GM12801 (cell line): ENCODE results near the gene SPSB1.

Experiments
- TF ChIP-seq, protein P1 (sequence below): IDR thresholded peaks from one replicate; pipeline ENCODE4 v1.5.1; 2011; ENCODE audit warnings: control low read depth; ENCODE audit not compliant: insufficient read length; ENCODE audit errors: extremely low read depth

Gene SPSB1

DNA sequence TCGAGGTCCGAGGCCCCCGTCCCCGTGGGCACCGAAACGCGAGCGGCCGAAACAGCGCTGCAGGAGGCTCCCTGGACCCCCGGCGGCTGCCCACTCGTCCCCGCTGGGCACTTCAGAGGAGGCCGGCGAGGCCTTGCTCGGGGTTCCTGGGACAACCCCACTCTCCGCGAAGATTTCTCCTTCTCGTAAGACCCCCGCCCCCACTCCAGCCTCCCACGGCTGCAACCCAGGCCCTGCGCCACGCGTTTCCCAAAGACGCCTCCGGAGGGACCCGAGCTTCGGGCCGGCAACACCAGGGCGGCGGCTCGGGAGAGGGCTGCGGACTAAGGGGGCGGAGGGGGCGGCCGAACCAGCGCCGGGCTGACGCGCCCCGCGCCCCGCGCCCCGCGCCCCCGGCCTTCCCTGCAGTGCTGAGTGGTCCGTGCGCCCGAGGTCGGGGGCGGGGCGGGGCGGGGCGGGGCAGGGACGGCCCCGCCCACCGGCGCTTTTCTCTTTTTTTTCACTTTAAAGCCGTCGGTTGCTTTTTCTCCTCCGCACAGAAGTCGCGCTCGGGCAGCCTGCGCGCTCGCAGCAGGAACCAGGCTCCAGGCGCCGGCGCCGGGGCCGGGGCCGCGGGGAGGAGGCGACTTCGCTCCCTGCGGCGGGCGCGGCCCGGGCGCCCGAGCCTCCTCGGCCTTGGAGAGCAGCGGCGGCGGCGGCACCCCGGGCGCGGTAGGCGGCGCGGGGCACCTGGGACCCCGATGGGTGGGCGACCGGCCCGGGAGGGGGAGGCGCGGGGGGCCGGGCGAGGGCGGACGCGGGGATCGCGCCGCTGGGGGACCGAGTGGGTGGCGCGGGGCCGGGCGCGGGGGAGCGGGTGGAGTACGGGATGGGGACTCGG lies at the start of gene SPSB1:
TSS of gene SPSB1 (plus strand) at position 534 of the 880 bp plus-strand sequence. CDS start 62,998 bp downstream, outside the sequence.
- TF ChIP-seq, protein P1, sequence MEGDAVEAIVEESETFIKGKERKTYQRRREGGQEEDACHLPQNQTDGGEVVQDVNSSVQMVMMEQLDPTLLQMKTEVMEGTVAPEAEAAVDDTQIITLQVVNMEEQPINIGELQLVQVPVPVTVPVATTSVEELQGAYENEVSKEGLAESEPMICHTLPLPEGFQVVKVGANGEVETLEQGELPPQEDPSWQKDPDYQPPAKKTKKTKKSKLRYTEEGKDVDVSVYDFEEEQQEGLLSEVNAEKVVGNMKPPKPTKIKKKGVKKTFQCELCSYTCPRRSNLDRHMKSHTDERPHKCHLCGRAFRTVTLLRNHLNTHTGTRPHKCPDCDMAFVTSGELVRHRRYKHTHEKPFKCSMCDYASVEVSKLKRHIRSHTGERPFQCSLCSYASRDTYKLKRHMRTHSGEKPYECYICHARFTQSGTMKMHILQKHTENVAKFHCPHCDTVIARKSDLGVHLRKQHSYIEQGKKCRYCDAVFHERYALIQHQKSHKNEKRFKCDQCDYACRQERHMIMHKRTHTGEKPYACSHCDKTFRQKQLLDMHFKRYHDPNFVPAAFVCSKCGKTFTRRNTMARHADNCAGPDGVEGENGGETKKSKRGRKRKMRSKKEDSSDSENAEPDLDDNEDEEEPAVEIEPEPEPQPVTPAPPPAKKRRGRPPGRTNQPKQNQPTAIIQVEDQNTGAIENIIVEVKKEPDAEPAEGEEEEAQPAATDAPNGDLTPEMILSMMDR = no peak

GRCh38 chr1:9243066-9243739 lies 49.5 kb upstream of the SPSB1 start:
- TF ChIP-seq, protein P1 = no peak

DNA sequence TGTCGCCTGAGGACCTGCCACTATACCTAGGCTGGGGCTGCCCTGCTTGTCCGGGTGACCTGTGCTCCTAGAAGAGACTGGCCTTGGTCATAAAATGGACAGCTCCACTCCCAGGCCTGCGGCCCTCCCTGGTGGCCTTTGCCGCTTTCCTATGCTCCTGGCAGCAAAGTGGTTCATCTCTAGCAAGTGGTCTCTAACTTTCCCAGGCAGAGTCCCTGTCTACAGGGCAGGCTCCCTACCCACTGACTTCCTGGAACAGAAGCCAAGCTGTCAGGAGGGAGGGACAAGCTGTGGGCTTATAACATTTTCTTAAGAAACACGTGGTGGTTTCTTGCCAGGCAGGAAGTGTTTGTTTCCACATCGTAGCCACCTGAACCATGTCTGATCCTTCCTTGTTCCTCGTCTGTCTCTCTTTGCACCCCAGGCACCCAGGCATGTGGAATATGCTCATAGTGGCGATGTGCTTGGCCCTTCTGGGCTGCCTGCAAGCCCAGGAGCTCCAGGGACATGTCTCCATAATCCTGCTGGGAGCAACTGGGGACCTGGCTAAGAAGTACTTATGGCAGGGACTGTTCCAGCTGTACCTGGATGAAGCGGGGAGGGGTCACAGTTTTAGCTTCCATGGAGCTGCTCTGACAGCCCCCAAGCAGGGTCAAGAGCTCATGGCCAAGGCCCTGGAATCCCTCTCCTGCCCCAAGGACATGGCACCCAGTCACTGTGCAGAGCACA lies 48.0 kb upstream of the SPSB1 start:
- TF ChIP-seq, protein P1 = no peak

DNA sequence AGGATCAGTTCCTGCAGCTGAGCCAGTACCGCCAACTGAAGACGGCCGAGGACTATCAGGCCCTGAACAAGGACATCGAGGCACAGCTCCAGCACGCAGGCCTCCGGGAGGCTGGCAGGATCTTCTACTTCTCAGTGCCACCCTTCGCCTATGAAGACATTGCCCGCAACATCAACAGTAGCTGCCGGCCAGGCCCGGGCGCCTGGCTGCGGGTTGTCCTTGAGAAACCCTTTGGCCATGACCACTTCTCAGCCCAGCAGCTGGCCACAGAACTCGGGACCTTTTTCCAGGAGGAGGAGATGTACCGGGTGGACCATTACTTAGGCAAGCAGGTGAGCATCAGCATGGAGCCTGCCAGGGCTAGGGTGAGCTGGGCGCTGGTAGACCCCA lies 47.5 kb upstream of the SPSB1 start:
- TF ChIP-seq, protein P1 = no peak

- TF ChIP-seq, protein P1 = no peak
Observed at GRCh38 chr1:9245661-9246060, 47.0 kb upstream of the SPSB1 start.

GRCh38 chr1:9246215-9246614 lies 46.5 kb upstream of the SPSB1 start:
- TF ChIP-seq, protein P1 = no peak
